KMS-11 (cell line): ENCODE results near the gene ARHGAP44.

ENCODE experiments used
- H2AFZ ChIP-seq: fragments of 200-600 bp; sonication (generic); 2 replicates; pipeline ENCODE4 v1.6.1; 2016; ENCODE audit warnings: antibody characterized with exemption, mixed run types, low read depth
- H3K27ac ChIP-seq: fragments of 200-600 bp; sonication (generic); 2 replicates; pipeline ENCODE4 v1.6.1; 2016; ENCODE audit warnings: mild to moderate bottlenecking, mixed run types
- H3K27me3 ChIP-seq: fragments of 200-600 bp; sonication (generic); 2 replicates; pipeline ENCODE4 v1.6.1; 2017; ENCODE audit warnings: mild to moderate bottlenecking, low read depth, mixed run types, moderate library complexity; ENCODE audit not compliant: insufficient read depth
- H3K36me3 ChIP-seq: fragments of 200-600 bp; sonication (generic); 2 replicates; pipeline ENCODE4 v1.6.1; 2017; ENCODE audit warnings: mild to moderate bottlenecking, mixed run types; ENCODE audit not compliant: insufficient read depth
- H3K4me1 ChIP-seq: fragments of 200-600 bp; sonication (generic); 2 replicates; pipeline ENCODE4 v1.6.1; 2016; ENCODE audit warnings: mild to moderate bottlenecking, low read depth, mixed run types; ENCODE audit not compliant: poor library complexity, severe bottlenecking
- H3K4me2 ChIP-seq: fragments of 200-600 bp; sonication (generic); 2 replicates; pipeline ENCODE4 v1.7.0; 2016; ENCODE audit warnings: mild to moderate bottlenecking, mixed run types
- H3K4me3 ChIP-seq: fragments of 200-600 bp; sonication (generic); IDR thresholded peaks from 2 replicates; pipeline ENCODE4 v1.6.1; 2017; ENCODE audit warnings: low read depth, low read length, mixed read lengths; ENCODE audit not compliant: insufficient read depth
- H3K79me2 ChIP-seq: fragments of 200-600 bp; sonication (generic); 2 replicates; pipeline ENCODE4 v1.6.1; 2016; ENCODE audit warnings: low read depth, mixed run types; ENCODE audit not compliant: insufficient read depth
- H3K9ac ChIP-seq: fragments of 200-600 bp; sonication (generic); 2 replicates; pipeline ENCODE4 v1.6.1; 2016; ENCODE audit warnings: mild to moderate bottlenecking, mixed run types
- H4K20me1 ChIP-seq: fragments of 200-600 bp; sonication (generic); 2 replicates; pipeline ENCODE4 v1.6.1; 2016; ENCODE audit warnings: mild to moderate bottlenecking, mixed run types; ENCODE audit not compliant: insufficient read depth
- CTCF ChIP-seq: fragments of 200-600 bp; sonication (generic); conservative IDR thresholded peaks from 2 replicates; pipeline ENCODE4 v1.6.1; 2017; ENCODE audit warnings: low read depth, mild to moderate bottlenecking, antibody characterized with exemption, low read length, moderate library complexity, mixed read lengths

Gene ARHGAP44

GRCh38 chr17:12853921-12854320 is 64.6 kb downstream of the ARHGAP44 start:
- no peaks in the 10 kb centered on the region for H3K27me3 ChIP-seq
- TF ChIP-seq CTCF: no peak
- no peak overlapping the region for H2AFZ ChIP-seq
- H3K36me3 ChIP-seq: no peaks in the 10 kb centered on the region
- H3K9ac ChIP-seq: no peak overlapping the region
- no peaks in the 10 kb centered on the region for H3K4me1 ChIP-seq
- H3K4me3 ChIP-seq: no peak overlapping the region
- H3K27ac ChIP-seq: no peak overlapping the region
- H3K4me2 ChIP-seq: no peak overlapping the region
- no peaks in the 10 kb centered on the region for H3K79me2 ChIP-seq
- no peaks in the 10 kb centered on the region for H4K20me1 ChIP-seq

- H3K79me2 ChIP-seq: no peaks in the 10 kb centered on the region
- H3K9ac ChIP-seq: no peak overlapping the region
- no peak for TF ChIP-seq CTCF
- H3K4me1 ChIP-seq: no peaks in the 10 kb centered on the region
- H3K27ac ChIP-seq: no peak overlapping the region
- H3K27me3 ChIP-seq: no peaks in the 10 kb centered on the region
- no peak overlapping the region for H3K4me2 ChIP-seq
- H3K36me3 ChIP-seq: no peaks in the 10 kb centered on the region
- no peaks in the 10 kb centered on the region for H4K20me1 ChIP-seq
- H3K4me3 ChIP-seq: no peak overlapping the region
- H2AFZ ChIP-seq: no peak overlapping the region
Measured at GRCh38 chr17:12856416-12856815, 67.1 kb downstream of the ARHGAP44 start.

- TF ChIP-seq CTCF: no peak
- Histone ChIP-seq H2AFZ (no peak overlapping the region), H3K27me3 (no peaks in the 10 kb centered on the region), H3K4me3 (no peak overlapping the region), H3K36me3 (no peaks in the 10 kb centered on the region), H3K27ac (no peak overlapping the region), H3K4me2 (no peak overlapping the region), H3K9ac (no peak overlapping the region), H3K4me1 (no peaks in the 10 kb centered on the region), H3K79me2 (no peaks in the 10 kb centered on the region), H4K20me1 (no peaks in the 10 kb centered on the region)
Measured at GRCh38 chr17:12857592-12857991, 68.3 kb downstream of the ARHGAP44 start.

GRCh38 chr17:12859520-12859919 is 70.2 kb downstream of the ARHGAP44 start:
- Histone ChIP-seq H3K79me2 (no peaks in the 10 kb centered on the region), H3K4me3 (no peak overlapping the region)

More at GRCh38 chr17:12859520-12859919, 70.2 kb downstream of the ARHGAP44 start:
- Histone ChIP-seq H3K4me1 (no peaks in the 10 kb centered on the region), H3K4me2 (no peak overlapping the region), H3K36me3 (no peaks in the 10 kb centered on the region), H2AFZ (no peak overlapping the region), H3K9ac (no peak overlapping the region), H4K20me1 (no peaks in the 10 kb centered on the region), H3K27me3 (no peaks in the 10 kb centered on the region), H3K27ac (no peak overlapping the region)
- no peak for TF ChIP-seq CTCF
